Stromal cell of bone marrow (primary cell): ENCODE results near the gene C10orf53.
"Not testable (repeated sequence)": the region's sequence is repeated elsewhere in the genome, so short reads cannot be mapped to it uniquely, and the experiment has no call there.

Source experiments
- DNase-seq: peaks from one replicate; pipeline ENCODE4 v3.0.0-alpha.2; 2012; ENCODE audit warnings: low read depth

C10orf53 gene

GRCh38 chr10:49652421-49653272 is 26.8 kb upstream of the C10orf53 start:
- DNase-seq = no peak

GRCh38 chr10:49653273-49653929 is 26.1 kb upstream of the C10orf53 start:
- no peak for DNase-seq

- DNase-seq = no peak
Observed at GRCh38 chr10:49654036-49654693, 25.3 kb upstream of the C10orf53 start.

GRCh38 chr10:49655099-49655498 is 24.4 kb upstream of the C10orf53 start:
- no peak for DNase-seq

- DNase-seq = no peak
Observed at GRCh38 chr10:49656845-49657493, 22.5 kb upstream of the C10orf53 start.

- DNase-seq = no peak
Observed at GRCh38 chr10:49657606-49658005, 21.8 kb upstream of the C10orf53 start.

GRCh38 chr10:49661140-49661856 is 18.2 kb upstream of the C10orf53 start:
- DNase-seq = no peak

- no peak for DNase-seq
Observed at GRCh38 chr10:49662169-49662830, 17.2 kb upstream of the C10orf53 start.

GRCh38 chr10:49663596-49663995 is 15.9 kb upstream of the C10orf53 start:
- no peak for DNase-seq

- DNase-seq = no peak
Observed at GRCh38 chr10:49664006-49664841, 15.2 kb upstream of the C10orf53 start.

GRCh38 chr10:49664842-49665355 is 14.6 kb upstream of the C10orf53 start:
- DNase-seq = no peak

GRCh38 chr10:49666054-49666615 is 13.3 kb upstream of the C10orf53 start:
- DNase-seq = no peak

GRCh38 chr10:49666685-49667084 is 12.8 kb upstream of the C10orf53 start:
- DNase-seq = no peak

- no peak for DNase-seq
Observed at GRCh38 chr10:49667991-49668390, 11.5 kb upstream of the C10orf53 start.

- no peak for DNase-seq
Observed at GRCh38 chr10:49668684-49669083, 10.8 kb upstream of the C10orf53 start.

- DNase-seq = no peak
Observed at GRCh38 chr10:49678827-49679479, 498 bp upstream of the C10orf53 start.

GRCh38 chr10:49682449-49682848 is 3.0 kb downstream of the C10orf53 start:
- DNase-seq = not testable (repeated sequence)

- DNase-seq = no peak
Observed at GRCh38 chr10:49682879-49683278, 3.4 kb downstream of the C10orf53 start.

- no peak for DNase-seq
Observed at GRCh38 chr10:49686651-49687050, 7.2 kb downstream of the C10orf53 start.
